Measurements from ENCODE around the gene NAALADL1. TPM values are rescaled to one million over a fixed set of nuclear protein-coding genes. Genes with fewer than 3 reads are reported as not detected.
A peak's percentile ranks its signal among the peaks of the same experiment; 100 is the strongest.

The NAALADL1 gene
- total and polyA plus RNA-seq, 4 donors = 7.4 to 22.0 (median 13.2) TPM

DNA sequence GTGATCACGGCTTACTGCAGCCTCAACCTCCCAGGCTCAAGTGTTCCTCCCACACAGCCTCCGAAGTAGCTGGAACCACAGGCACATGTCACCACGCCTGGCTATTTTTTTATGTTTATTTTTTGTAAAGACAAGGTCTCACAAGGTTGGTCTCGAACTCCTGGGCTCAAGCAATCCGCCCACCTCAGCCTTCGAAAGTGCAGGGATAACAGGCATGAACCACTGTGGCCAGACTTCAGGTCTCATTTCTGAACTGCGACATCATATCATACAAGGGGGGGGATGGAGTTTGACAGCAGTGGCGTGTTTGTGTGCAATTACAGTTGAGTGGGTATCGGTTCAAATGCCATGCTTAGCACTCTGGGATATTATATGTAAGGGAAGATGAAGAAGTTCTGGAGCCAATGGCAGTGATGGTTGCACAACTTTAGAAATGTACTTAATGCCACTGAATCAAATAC, 6.9 kb downstream of the NAALADL1 start:
- no peak for ATAC-seq (ENCODE audit: insufficient read depth, low FRiP score)
- H3K9ac ChIP-seq (ENCODE audit: insufficient read depth in 1 of 2, low read length in 2 of 2) = no peak overlapping the region
- TF ChIP-seq, protein P1, sequence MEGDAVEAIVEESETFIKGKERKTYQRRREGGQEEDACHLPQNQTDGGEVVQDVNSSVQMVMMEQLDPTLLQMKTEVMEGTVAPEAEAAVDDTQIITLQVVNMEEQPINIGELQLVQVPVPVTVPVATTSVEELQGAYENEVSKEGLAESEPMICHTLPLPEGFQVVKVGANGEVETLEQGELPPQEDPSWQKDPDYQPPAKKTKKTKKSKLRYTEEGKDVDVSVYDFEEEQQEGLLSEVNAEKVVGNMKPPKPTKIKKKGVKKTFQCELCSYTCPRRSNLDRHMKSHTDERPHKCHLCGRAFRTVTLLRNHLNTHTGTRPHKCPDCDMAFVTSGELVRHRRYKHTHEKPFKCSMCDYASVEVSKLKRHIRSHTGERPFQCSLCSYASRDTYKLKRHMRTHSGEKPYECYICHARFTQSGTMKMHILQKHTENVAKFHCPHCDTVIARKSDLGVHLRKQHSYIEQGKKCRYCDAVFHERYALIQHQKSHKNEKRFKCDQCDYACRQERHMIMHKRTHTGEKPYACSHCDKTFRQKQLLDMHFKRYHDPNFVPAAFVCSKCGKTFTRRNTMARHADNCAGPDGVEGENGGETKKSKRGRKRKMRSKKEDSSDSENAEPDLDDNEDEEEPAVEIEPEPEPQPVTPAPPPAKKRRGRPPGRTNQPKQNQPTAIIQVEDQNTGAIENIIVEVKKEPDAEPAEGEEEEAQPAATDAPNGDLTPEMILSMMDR (IDR thresholded peaks at IDR 0.05; ENCODE audit: control extremely low read depth, extremely low read depth) = no peak

DNA sequence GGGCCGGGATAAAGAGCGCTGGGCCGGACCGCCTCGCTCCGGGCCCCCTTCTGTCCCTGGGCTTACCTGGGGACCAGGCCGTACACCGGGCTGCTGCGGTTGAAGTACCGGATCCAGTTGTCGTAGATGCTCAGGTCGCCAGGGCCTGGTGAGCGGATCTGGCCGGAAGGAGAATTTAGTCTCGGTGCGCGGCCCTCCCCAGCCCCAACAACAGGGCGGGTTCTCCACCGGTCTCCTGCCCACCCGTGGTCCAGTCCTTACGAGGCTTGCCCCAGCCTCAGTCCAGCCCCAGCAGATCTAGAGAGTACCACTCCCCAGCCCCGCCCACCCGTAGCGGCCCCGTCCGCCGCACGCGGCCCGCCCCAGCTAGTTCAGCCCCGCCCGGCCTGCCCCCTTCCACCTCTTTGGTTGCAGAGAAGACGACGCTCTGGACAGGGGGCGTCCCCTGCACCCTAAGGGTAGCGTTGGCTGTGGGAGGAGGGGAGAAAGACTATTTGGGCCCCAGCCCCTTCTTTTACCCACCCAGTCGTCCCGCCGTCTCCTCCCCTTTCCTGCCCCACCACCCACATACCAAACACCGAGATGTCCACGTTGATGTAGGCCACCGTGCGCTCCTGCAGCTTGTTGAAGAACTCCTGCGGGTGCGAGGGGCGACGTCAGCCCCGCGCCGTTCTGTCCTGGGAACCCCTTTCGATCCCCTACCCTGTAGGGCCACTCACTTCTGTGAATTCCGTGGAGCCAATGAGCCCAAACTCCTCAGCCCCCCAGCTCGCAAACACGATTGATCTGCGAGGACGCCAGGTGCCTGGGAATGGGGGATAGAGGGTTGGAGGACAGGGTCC, 10.6 kb downstream of the NAALADL1 start:
- TF ChIP-seq, protein P1 (IDR thresholded peaks at IDR 0.05; ENCODE audit: control extremely low read depth, extremely low read depth) = no peak
- H3K9ac ChIP-seq (ENCODE audit: insufficient read depth in 1 of 2, low read length in 2 of 2) = no peak overlapping the region
- H3K36me3 ChIP-seq (ENCODE audit: control insufficient read depth in 4 of 4, insufficient read depth in 4 of 4, low read length in 4 of 4) = peaks cover 0 to 18% (median 8%) of the 10 kb centered on the region in 4 donors
- H3K9me3 ChIP-seq (ENCODE audit: control insufficient read depth in 4 of 4, insufficient read depth in 3 of 4, low read length in 3 of 4) = no peaks in the 10 kb centered on the region
- ATAC-seq (ENCODE audit: insufficient read depth, low FRiP score) (no peak), DNase-seq (peak in 2 of 3 donors; percentile 30 to 35)
- H3K27ac ChIP-seq (ENCODE audit: low read depth in 1 of 2, low read length in 1 of 2) = peak overlapping the region in 1 of 2 donors; percentile 47
- H3K4me3 ChIP-seq = peak overlapping the region; percentile 35
- 15 to 17% methylated on average over 53 to 56 of the region's 56 CpGs for WGBS, 2 donors
- H3K27me3 ChIP-seq (ENCODE audit: control insufficient read depth in 3 of 3, insufficient read depth in 3 of 3, low read length in 2 of 3) = no peaks in the 10 kb centered on the region
- peaks cover 0 to 17% (median 0%) of the 10 kb centered on the region in 5 donors for H3K4me1 ChIP-seq (ENCODE audit: control insufficient read depth in 5 of 5, insufficient read depth in 5 of 5, low read length in 5 of 5)

More for the DNA sequence above, 6.9 kb downstream of the NAALADL1 start:
- 75 to 88% methylated on average over 9 of the region's 9 CpGs for WGBS, 2 donors
- H3K36me3 ChIP-seq (ENCODE audit: control insufficient read depth in 4 of 4, insufficient read depth in 4 of 4, low read length in 4 of 4) = no peaks in the 10 kb centered on the region
- no peak for DNase-seq
- H3K4me1 ChIP-seq (ENCODE audit: control insufficient read depth in 5 of 5, insufficient read depth in 5 of 5, low read length in 5 of 5) = peaks cover 0 to 10% (median 0%) of the 10 kb centered on the region in 5 donors
- no peaks in the 10 kb centered on the region for H3K9me3 ChIP-seq (ENCODE audit: control insufficient read depth in 4 of 4, insufficient read depth in 3 of 4, low read length in 3 of 4)
- no peak overlapping the region for H3K27ac ChIP-seq (ENCODE audit: low read depth in 1 of 2, low read length in 1 of 2)
- H3K27me3 ChIP-seq (ENCODE audit: control insufficient read depth in 3 of 3, insufficient read depth in 3 of 3, low read length in 2 of 3) = no peaks in the 10 kb centered on the region
- H3K4me3 ChIP-seq = no peak overlapping the region

DNA sequence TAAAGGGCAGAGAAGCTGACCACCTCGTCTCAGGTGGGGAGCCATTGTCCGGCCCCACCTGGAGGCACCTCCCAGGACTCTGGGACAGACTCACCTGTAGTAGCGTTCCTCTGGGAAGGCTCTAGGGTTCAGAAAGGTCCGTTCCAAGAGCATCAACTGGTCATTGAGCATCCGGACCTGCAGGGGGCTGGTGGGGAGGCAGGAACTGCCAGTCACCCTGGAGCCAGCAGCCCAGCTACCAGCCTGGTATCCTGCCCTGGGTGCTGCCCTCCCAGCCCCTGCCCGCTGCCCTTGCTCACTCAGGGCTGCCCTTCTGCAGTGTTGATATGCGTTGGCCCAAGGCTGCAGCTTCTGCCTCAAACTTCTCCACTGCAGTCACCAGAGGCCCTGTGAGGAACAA, 12.6 kb downstream of the NAALADL1 start:
- TF ChIP-seq, protein P1 (IDR thresholded peaks at IDR 0.05; ENCODE audit: control extremely low read depth, extremely low read depth) = no peak
- WGBS, 2 donors = 90 to 93% methylated on average over 7 of the region's 7 CpGs
- Histone ChIP-seq H3K9ac (ENCODE audit: insufficient read depth in 1 of 2, low read length in 2 of 2) (no peak overlapping the region), H3K27ac (ENCODE audit: low read depth in 1 of 2, low read length in 1 of 2) (no peak overlapping the region), H3K36me3 (ENCODE audit: control insufficient read depth in 4 of 4, insufficient read depth in 4 of 4, low read length in 4 of 4) (peaks cover 0 to 18% (median 8%) of the 10 kb centered on the region in 4 donors), H3K4me1 (ENCODE audit: control insufficient read depth in 5 of 5, insufficient read depth in 5 of 5, low read length in 5 of 5) (peaks cover 0 to 23% (median 0%) of the 10 kb centered on the region in 5 donors), H3K9me3 (ENCODE audit: control insufficient read depth in 4 of 4, insufficient read depth in 3 of 4, low read length in 3 of 4) (no peaks in the 10 kb centered on the region), H3K27me3 (ENCODE audit: control insufficient read depth in 3 of 3, insufficient read depth in 3 of 3, low read length in 2 of 3) (no peaks in the 10 kb centered on the region), H3K4me3 (no peak overlapping the region)
- ATAC-seq (ENCODE audit: insufficient read depth, low FRiP score) (no peak), DNase-seq (no peak)

Measured in lung (tissue), 12 donors.